K562 (cell line): ENCODE measurements around the gene ABT1. TPM values are rescaled to one million over a fixed set of nuclear protein-coding genes. Genes with fewer than 3 reads are reported as not detected.
A peak's percentile ranks its signal among the peaks of the same experiment; 100 is the strongest.

Source experiments
- ATAC-seq: fragments of 200-7000 bp; cut with Tn5 transposase; 3 replicates; pipeline ENCODE4 v1.9.1; 2020; ENCODE audit warnings: moderate library complexity
- BruUV-seq: library from RNA; stranded (reverse); fragments of 400-500 nt; replicated peaks from 2 replicates; lab custom pipeline; 2021; lab: Mats Ljungman, UMichigan
- CTCF ChIA-PET: fragments of 300-600 bp; formaldehyde crosslinking; extraction: SDS; loops from one replicate; lab custom pipeline; 2021; ENCODE audit warnings: low intra/inter-chr PET ratio; lab: Yijun Ruan, JAX
- POLR2A ChIA-PET: fragments of 300-600, 350-650 bp; sonication (Branson Sonifier 250); formaldehyde crosslinking; extraction: SDS; loops from one replicate; lab custom pipeline; 2021; ENCODE audit warnings: antibody characterized with exemption, inconsistent platforms; lab: Yijun Ruan, JAX
- DNase-seq, 4 experiments: peaks; one replicate each; pipeline versions ENCODE4 v3.0.0 to v3.0.0-alpha.2; 2011 to 2018; ENCODE audit warnings: low spot score in 3 of 4, mixed read lengths in 3 of 4; ENCODE audit errors: extremely low read depth in 1 of 4
- FAIRE-seq: peaks from 2 replicates; lab custom pipeline; 2011; peaks lifted over from hg19 to GRCh38; lab: Jason Lieb, UNC
- H2AFZ ChIP-seq: 2 replicates; pipeline ENCODE4 v1.6.0; 2011; ENCODE audit warnings: low read depth, low read length, control low read depth, inconsistent platforms
- H3K27ac ChIP-seq: fragments of 200-600 bp; 3 replicates; pipeline ENCODE4 v1.8.0; 2011; ENCODE audit warnings: low read depth, mild to moderate bottlenecking, control low read depth, inconsistent platforms, low read length, moderate library complexity, mixed read lengths; ENCODE audit errors: extremely low read depth
- H3K27me3 ChIP-seq, 2 experiments: fragments of 300-600 bp in 1 of 2; 2 replicates in 1 of 2; 3 replicates in 1 of 2; pipeline versions ENCODE4 v1.6.0 to v1.8.0; 2011; ENCODE audit warnings: inconsistent platforms in 2 of 2, low read length in 2 of 2, mild to moderate bottlenecking in 1 of 2, mixed read lengths in 1 of 2, moderate library complexity in 1 of 2; ENCODE audit not compliant: control insufficient read depth in 2 of 2, insufficient read depth in 2 of 2
- H3K36me3 ChIP-seq: fragments of 300-600 bp; 3 replicates; pipeline ENCODE4 v1.8.0; 2011; ENCODE audit warnings: mild to moderate bottlenecking, low read length, inconsistent platforms; ENCODE audit not compliant: control insufficient read depth, insufficient read depth
- H3K4me1 ChIP-seq, 2 experiments: fragments of 200-600 bp in 1 of 2; replicated peaks in 1 of 2; 2 replicates in 1 of 2; 3 replicates in 1 of 2; pipeline versions ENCODE4 v1.5.1 to v1.8.0; 2011; ENCODE audit warnings: inconsistent platforms in 2 of 2, low read length in 2 of 2, mild to moderate bottlenecking in 1 of 2, mixed read lengths in 1 of 2, moderate library complexity in 1 of 2; ENCODE audit not compliant: control insufficient read depth in 2 of 2, insufficient read depth in 2 of 2
- H3K4me2 ChIP-seq: 2 replicates; pipeline ENCODE4 v1.6.1; 2011; ENCODE audit warnings: low read length, control low read depth, inconsistent platforms, mixed read lengths; ENCODE audit not compliant: insufficient read depth
- H3K4me3 ChIP-seq: fragments of 200-600 bp; sonication (generic), shearing (Covaris generic); 2 replicates; pipeline ENCODE4 v1.5.1; 2016; ENCODE audit warnings: control low read depth, inconsistent platforms
- H3K79me2 ChIP-seq: fragments of 200-600 bp; 3 replicates; pipeline ENCODE4 v1.8.0; 2011; ENCODE audit warnings: low read length, inconsistent platforms; ENCODE audit not compliant: control insufficient read depth, insufficient read depth
- H3K9ac ChIP-seq, 2 experiments: 2 replicates each; pipeline versions ENCODE4 v1.6.0 to v1.6.1; 2011; ENCODE audit warnings: low read depth in 2 of 2, low read length in 2 of 2, control low read depth in 1 of 2, inconsistent platforms in 1 of 2, mild to moderate bottlenecking in 1 of 2, mixed read lengths in 1 of 2; ENCODE audit not compliant: insufficient read depth in 1 of 2
- H3K9me1 ChIP-seq: one replicate; pipeline ENCODE4 v1.6.0; 2011; ENCODE audit warnings: inconsistent platforms, mild to moderate bottlenecking, low read length, moderate library complexity; ENCODE audit not compliant: control insufficient read depth, insufficient read depth
- H3K9me3 ChIP-seq: replicated peaks from 2 replicates; pipeline ENCODE4 v1.5.1; 2011; ENCODE audit warnings: low read depth, low read length, inconsistent platforms; ENCODE audit not compliant: control insufficient read depth, insufficient read depth
- H4K20me1 ChIP-seq: replicated peaks from 2 replicates; pipeline ENCODE4 v1.6.1; 2011; ENCODE audit warnings: low read length, inconsistent platforms, mixed read lengths; ENCODE audit not compliant: control insufficient read depth, insufficient read depth
- FOXJ3 ChIP-seq: sonication (generic); formaldehyde crosslinking; IDR thresholded peaks from 2 replicates; pipeline ENCODE4 v1.4.0; 2020; ENCODE audit warnings: mild to moderate bottlenecking, missing genetic modification reagents
- KDM5B ChIP-seq: fragments of 200-600 bp; sonication (generic); IDR thresholded peaks from 2 replicates; pipeline ENCODE4 v1.6.1; 2012; ENCODE audit warnings: low read depth, mild to moderate bottlenecking, moderate library complexity, low read length, control low read depth, inconsistent platforms; ENCODE audit not compliant: insufficient replicate concordance
- ZNF217 ChIP-seq: sonication (generic); formaldehyde crosslinking; IDR thresholded peaks from 2 replicates; pipeline ENCODE4 v1.8.0; 2022; ENCODE audit warnings: mild to moderate bottlenecking, missing genetic modification reagents
- WGBS: fragments of 100-300 bp; shearing (Covaris generic); methylation state at CpG from one replicate; pipeline ENCODE4 v1.1.6; 2016; ENCODE audit warnings: low coverage, mixed read lengths; ENCODE audit not compliant: insufficient coverage; ENCODE audit errors: missing lambda C conversion rate; 5-methylcytosine and 5-hydroxymethylcytosine counted together
- in situ Hi-C: fragments of 300-500 bp; cut with MboI; formaldehyde crosslinking; loops from 4 replicates; pipeline ENCODE4 v1.15.0; 2018; ENCODE audit warnings: inconsistent platforms, mixed read lengths
- intact Hi-C: fragments of 100-400 bp; cut with micrococcal nuclease; formaldehyde crosslinking; loops from 2 replicates; pipeline ENCODE4 v1.14.2; 2022
- polyA plus RNA-seq, 8 experiments: library from polyadenylated mRNA; depleted of rRNA in 4 of 8; stranded (reverse) in 5 of 8; unstranded in 3 of 8; fragments of >200 nt; fragmentation: Nextera tagmentation in 2 of 8; fragmentation: Illumina TruSeq in 1 of 8; extraction: Ambion mirVana in 2 of 8; extraction: Trizol in 1 of 8; gene quantifications; 2 replicates each; pipeline versions ENCODE4 v1.2.1 to v1.2.3, GENCODE V29; 2011 to 2014; ENCODE audit warnings: inconsistent platforms in 1 of 8, missing spikeins in 1 of 8
- total RNA-seq, 7 experiments: library from RNA; depleted of rRNA in 6 of 7; stranded (reverse); fragments of >200 nt in 6 of 7; fragmentation: Illumina TruSeq in 2 of 7; extraction: Trizol in 2 of 7; gene quantifications; 2 replicates each; pipeline versions ENCODE4 v1.2.1 to v1.2.3, GENCODE V29; 2011 to 2021; ENCODE audit warnings: low replicate concordance in 1 of 7
- TF ChIP-seq, protein P1 (sequence below): sonication (generic); formaldehyde crosslinking; IDR thresholded peaks from 2 replicates; pipeline ENCODE4 v1.8.1; 2023; ENCODE audit warnings: missing genetic modification reagents, mild to moderate bottlenecking, borderline replicate concordance

Gene ABT1
- total and polyA plus RNA-seq, 9 of the 15 experiments (the other 6 are each of a cell fraction or from before 2014, with no cell fraction given) = 8.8 to 52.7 (median 40.7) TPM

DNA sequence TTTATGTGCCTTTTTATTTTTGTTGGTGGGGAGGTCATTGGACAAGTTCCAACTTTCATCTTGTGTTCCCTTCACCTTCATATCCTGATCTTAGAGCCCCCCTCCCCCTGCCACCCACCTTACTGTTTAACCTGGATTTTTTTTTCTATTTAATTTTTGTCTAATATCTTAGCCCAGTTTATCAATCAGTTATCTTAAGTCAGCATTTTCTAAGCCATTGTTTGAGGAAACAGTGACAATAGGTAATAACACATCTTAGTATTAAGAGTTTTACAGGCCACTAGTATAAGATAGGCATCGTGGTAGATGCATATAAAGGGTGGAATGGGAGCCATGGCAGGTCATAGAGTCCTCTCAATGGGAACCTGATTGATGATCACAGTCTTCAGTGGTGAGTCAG is 2.4 kb downstream of the ABT1 start (continued):
- TF ChIP-seq, protein P1, sequence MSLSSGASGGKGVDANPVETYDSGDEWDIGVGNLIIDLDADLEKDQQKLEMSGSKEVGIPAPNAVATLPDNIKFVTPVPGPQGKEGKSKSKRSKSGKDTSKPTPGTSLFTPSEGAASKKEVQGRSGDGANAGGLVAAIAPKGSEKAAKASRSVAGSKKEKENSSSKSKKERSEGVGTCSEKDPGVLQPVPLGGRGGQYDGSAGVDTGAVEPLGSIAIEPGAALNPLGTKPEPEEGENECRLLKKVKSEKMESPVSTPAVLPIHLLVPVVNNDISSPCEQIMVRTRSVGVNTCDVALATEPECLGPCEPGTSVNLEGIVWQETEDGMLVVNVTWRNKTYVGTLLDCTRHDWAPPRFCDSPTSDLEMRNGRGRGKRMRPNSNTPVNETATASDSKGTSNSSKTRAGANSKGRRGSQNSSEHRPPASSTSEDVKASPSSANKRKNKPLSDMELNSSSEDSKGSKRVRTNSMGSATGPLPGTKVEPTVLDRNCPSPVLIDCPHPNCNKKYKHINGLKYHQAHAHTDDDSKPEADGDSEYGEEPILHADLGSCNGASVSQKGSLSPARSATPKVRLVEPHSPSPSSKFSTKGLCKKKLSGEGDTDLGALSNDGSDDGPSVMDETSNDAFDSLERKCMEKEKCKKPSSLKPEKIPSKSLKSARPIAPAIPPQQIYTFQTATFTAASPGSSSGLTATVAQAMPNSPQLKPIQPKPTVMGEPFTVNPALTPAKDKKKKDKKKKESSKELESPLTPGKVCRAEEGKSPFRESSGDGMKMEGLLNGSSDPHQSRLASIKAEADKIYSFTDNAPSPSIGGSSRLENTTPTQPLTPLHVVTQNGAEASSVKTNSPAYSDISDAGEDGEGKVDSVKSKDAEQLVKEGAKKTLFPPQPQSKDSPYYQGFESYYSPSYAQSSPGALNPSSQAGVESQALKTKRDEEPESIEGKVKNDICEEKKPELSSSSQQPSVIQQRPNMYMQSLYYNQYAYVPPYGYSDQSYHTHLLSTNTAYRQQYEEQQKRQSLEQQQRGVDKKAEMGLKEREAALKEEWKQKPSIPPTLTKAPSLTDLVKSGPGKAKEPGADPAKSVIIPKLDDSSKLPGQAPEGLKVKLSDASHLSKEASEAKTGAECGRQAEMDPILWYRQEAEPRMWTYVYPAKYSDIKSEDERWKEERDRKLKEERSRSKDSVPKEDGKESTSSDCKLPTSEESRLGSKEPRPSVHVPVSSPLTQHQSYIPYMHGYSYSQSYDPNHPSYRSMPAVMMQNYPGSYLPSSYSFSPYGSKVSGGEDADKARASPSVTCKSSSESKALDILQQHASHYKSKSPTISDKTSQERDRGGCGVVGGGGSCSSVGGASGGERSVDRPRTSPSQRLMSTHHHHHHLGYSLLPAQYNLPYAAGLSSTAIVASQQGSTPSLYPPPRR (CRISPR knock-in tag) = no peak
- TF ChIP-seq FOXJ3 = no peak
- TF ChIP-seq, all 486 proteins: peak for 3

- in situ Hi-C loops = loop anchor here (10.0 kb wide), 1 partner anchor 535 kb away; no protein-coding TSS in a partner anchor
- no peak for TF ChIP-seq ZNF217 (CRISPR knock-in tag)
- peak; percentile 28 for TF ChIP-seq KDM5B
- Histone ChIP-seq H2AFZ (no peak overlapping the region), H3K9ac (no peak overlapping the region), H3K79me2 (peaks cover 22% of the 10 kb centered on the region), H4K20me1 (no peaks in the 10 kb centered on the region), H3K4me1 (peaks cover 5 to 19% of the 10 kb centered on the region in 2 experiments; a peak in 3 of 5 replicates), H3K9me1 (no peaks in the 10 kb centered on the region), H3K4me2 (no peak overlapping the region), H3K27me3 (no peaks in the 10 kb centered on the region), H3K27ac (no peak overlapping the region), H3K9me3 (no peaks in the 10 kb centered on the region), H3K4me3 (no peak overlapping the region), H3K36me3 (peaks cover 27% of the 10 kb centered on the region)
- ATAC-seq (no peak), DNase-seq (no peak), FAIRE-seq (no peak)
- 89% methylated on average over 1 of the region's 1 CpG for WGBS
- ChIA-PET CTCF (no interaction called here), POLR2A (no interaction called here)
- no TSS peak for BruUV-seq
- intact Hi-C loops = loop anchor here (5.0 kb wide), 1 partner anchor 532 kb away; no protein-coding TSS in a partner anchor
These were observed 2.8 kb downstream of the ABT1 start for GRCh38 chr6:26599591-26599990.
